22Rv1 (cell line): Measurements from ENCODE around the gene QPCT.

Experiments used
- ZFX ChIP-seq: fragments of 450-650 bp; IDR thresholded peaks from 2 replicates; pipeline ENCODE4 v1.6.1; 2017; ENCODE audit warnings: antibody characterized with exemption, borderline replicate concordance
- TF ChIP-seq, protein P1 (sequence below): fragments of 450-650 bp; IDR thresholded peaks from 2 replicates; pipeline ENCODE4 v1.5.1; 2017; ENCODE audit warnings: mild to moderate bottlenecking

GRCh38 chr2:37367310-37367709, 22.9 kb downstream of the QPCT start:
- TF ChIP-seq, protein P1, sequence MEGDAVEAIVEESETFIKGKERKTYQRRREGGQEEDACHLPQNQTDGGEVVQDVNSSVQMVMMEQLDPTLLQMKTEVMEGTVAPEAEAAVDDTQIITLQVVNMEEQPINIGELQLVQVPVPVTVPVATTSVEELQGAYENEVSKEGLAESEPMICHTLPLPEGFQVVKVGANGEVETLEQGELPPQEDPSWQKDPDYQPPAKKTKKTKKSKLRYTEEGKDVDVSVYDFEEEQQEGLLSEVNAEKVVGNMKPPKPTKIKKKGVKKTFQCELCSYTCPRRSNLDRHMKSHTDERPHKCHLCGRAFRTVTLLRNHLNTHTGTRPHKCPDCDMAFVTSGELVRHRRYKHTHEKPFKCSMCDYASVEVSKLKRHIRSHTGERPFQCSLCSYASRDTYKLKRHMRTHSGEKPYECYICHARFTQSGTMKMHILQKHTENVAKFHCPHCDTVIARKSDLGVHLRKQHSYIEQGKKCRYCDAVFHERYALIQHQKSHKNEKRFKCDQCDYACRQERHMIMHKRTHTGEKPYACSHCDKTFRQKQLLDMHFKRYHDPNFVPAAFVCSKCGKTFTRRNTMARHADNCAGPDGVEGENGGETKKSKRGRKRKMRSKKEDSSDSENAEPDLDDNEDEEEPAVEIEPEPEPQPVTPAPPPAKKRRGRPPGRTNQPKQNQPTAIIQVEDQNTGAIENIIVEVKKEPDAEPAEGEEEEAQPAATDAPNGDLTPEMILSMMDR = no peak
- TF ChIP-seq ZFX = no peak
